Neural progenitor cell (in vitro differentiated cells): ENCODE measurements around the gene GRP. TPM values are rescaled to one million over a fixed set of nuclear protein-coding genes. Genes with fewer than 3 reads are reported as not detected.
A peak's percentile ranks its signal among the peaks of the same experiment; 100 is the strongest.

Experiments
- DNase-seq: peaks from one replicate; pipeline ENCODE4 v3.0.0-alpha.2; 2016; ENCODE audit warnings: low spot score
- H2AFZ ChIP-seq: fragments of 200-600 bp; sonication (generic); replicated peaks from 2 replicates; pipeline ENCODE4 v1.6.1; 2016; ENCODE audit warnings: antibody characterized with exemption
- H3F3A ChIP-seq: fragments of 200-600 bp; sonication (generic); 2 replicates; pipeline ENCODE4 v1.6.1; 2016; ENCODE audit warnings: antibody characterized with exemption, low read depth
- H3K27ac ChIP-seq: fragments of 200-600 bp; sonication (generic); 2 replicates; pipeline ENCODE4 v1.5.1; 2016; ENCODE audit warnings: mild to moderate bottlenecking
- H3K27me3 ChIP-seq: fragments of 200-600 bp; sonication (generic); 2 replicates; pipeline ENCODE4 v1.6.1; 2016; ENCODE audit warnings: mild to moderate bottlenecking, moderate library complexity
- H3K36me3 ChIP-seq: fragments of 200-600 bp; sonication (generic); 2 replicates; pipeline ENCODE4 v1.5.1; 2016
- H3K4me1 ChIP-seq: fragments of 200-600 bp; sonication (generic); 2 replicates; pipeline ENCODE4 v1.6.1; 2016; ENCODE audit warnings: mixed run types
- H3K4me2 ChIP-seq: fragments of 200-600 bp; sonication (generic); 2 replicates; pipeline ENCODE4 v1.6.1; 2016
- H3K4me3 ChIP-seq: fragments of 200-600 bp; sonication (generic); 2 replicates; pipeline ENCODE4 v1.5.1; 2016
- H3K79me2 ChIP-seq: fragments of 200-600 bp; sonication (generic); 2 replicates; pipeline ENCODE4 v1.6.1; 2016; ENCODE audit warnings: low read depth
- H3K9ac ChIP-seq: fragments of 200-600 bp; sonication (generic); 2 replicates; pipeline ENCODE4 v1.6.1; 2016
- H3K9me3 ChIP-seq: fragments of 200-600 bp; sonication (generic); 2 replicates; pipeline ENCODE4 v1.5.1; 2016; ENCODE audit warnings: low read depth
- H4K20me1 ChIP-seq: fragments of 200-600 bp; sonication (generic); 2 replicates; pipeline ENCODE4 v1.6.1; 2016; ENCODE audit warnings: low read depth
- H3K27ac Mint-ChIP-seq: 3 replicates; pipeline ENCODE4 v1.8.0; 2021; ENCODE audit warnings: mixed read lengths
- H3K27me3 Mint-ChIP-seq: 2 replicates; pipeline ENCODE4 v1.8.0; 2022; ENCODE audit warnings: low read depth, mild to moderate bottlenecking, inconsistent platforms, moderate library complexity, mixed read lengths; ENCODE audit not compliant: insufficient read depth
- H3K36me3 Mint-ChIP-seq: 3 replicates; pipeline ENCODE4 v1.8.0; 2021; ENCODE audit warnings: mixed read lengths
- H3K4me1 Mint-ChIP-seq: 3 replicates; pipeline ENCODE4 v1.8.0; 2021; ENCODE audit warnings: mixed read lengths
- H3K4me3 Mint-ChIP-seq: 3 replicates; pipeline ENCODE4 v1.8.0; 2021; ENCODE audit warnings: mild to moderate bottlenecking, moderate library complexity, mixed read lengths
- H3K9me3 Mint-ChIP-seq: 3 replicates; pipeline ENCODE4 v1.8.0; 2020; ENCODE audit warnings: mixed read lengths
- EZH2 ChIP-seq: fragments of 200-600 bp; sonication (generic); IDR thresholded peaks from 2 replicates; pipeline ENCODE4 v1.6.1; 2017; ENCODE audit warnings: antibody characterized with exemption, mild to moderate bottlenecking, moderate library complexity
- EZH2phosphoT487 ChIP-seq: fragments of 200-600 bp; sonication (generic); IDR thresholded peaks from 2 replicates; pipeline ENCODE4 v1.6.1; 2017; ENCODE audit warnings: antibody characterized with exemption
- total RNA-seq: library from RNA; depleted of rRNA; stranded (reverse); fragments of >200 nt; gene quantifications from 2 replicates; pipeline ENCODE4 v1.2.3, GENCODE V29; 2015; ENCODE audit warnings: low replicate concordance
- TF ChIP-seq, protein P1 (sequence below): fragments of 200-600 bp; sonication (generic); IDR thresholded peaks from 2 replicates; pipeline ENCODE4 v1.5.1; 2017; ENCODE audit warnings: antibody characterized with exemption, mild to moderate bottlenecking

Gene GRP
- total RNA-seq, 1 donor from 2014 or later = not detected

DNA sequence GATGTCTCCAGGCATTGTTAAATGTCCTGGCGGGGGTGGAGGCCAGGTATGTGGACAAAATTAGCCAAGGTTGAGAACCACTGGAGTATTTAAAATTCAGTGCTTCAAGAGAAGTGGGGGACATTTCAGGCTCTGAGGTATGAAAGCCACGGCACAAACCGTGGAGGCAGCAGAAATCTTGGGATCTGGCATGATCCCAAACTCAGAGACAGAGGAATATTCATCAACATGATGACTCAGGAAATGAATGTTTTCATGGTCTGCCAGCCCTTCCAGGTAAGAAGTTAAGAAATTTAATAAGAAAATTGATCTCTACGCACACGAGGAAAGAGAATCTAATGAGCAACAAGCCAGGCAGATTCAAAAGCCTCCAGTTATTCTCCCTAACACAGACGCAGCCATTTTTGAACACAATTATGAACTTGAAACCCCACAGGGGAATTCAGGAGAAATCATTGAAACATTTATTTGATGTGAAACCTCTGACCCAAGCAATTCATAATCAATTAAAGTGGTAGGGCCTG is 11.3 kb upstream of the GRP start:
- Mint-ChIP-seq H3K4me1 (no peaks in the 10 kb centered on the region), H3K36me3 (no peaks in the 10 kb centered on the region), H3K27me3 (no peaks in the 10 kb centered on the region), H3K9me3 (no peaks in the 10 kb centered on the region), H3K27ac (no peak overlapping the region), H3K4me3 (no peak overlapping the region)
- TF ChIP-seq EZH2phosphoT487 (no peak), EZH2 (no peak)
- TF ChIP-seq, protein P1, sequence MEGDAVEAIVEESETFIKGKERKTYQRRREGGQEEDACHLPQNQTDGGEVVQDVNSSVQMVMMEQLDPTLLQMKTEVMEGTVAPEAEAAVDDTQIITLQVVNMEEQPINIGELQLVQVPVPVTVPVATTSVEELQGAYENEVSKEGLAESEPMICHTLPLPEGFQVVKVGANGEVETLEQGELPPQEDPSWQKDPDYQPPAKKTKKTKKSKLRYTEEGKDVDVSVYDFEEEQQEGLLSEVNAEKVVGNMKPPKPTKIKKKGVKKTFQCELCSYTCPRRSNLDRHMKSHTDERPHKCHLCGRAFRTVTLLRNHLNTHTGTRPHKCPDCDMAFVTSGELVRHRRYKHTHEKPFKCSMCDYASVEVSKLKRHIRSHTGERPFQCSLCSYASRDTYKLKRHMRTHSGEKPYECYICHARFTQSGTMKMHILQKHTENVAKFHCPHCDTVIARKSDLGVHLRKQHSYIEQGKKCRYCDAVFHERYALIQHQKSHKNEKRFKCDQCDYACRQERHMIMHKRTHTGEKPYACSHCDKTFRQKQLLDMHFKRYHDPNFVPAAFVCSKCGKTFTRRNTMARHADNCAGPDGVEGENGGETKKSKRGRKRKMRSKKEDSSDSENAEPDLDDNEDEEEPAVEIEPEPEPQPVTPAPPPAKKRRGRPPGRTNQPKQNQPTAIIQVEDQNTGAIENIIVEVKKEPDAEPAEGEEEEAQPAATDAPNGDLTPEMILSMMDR = no peak
- Histone ChIP-seq H2AFZ (peak overlapping the region; percentile 3), H3K27me3 (no peaks in the 10 kb centered on the region), H3K9ac (no peak overlapping the region), H3K79me2 (no peaks in the 10 kb centered on the region), H3K4me1 (no peaks in the 10 kb centered on the region), H4K20me1 (no peaks in the 10 kb centered on the region), H3K27ac (no peak overlapping the region), H3K9me3 (no peaks in the 10 kb centered on the region), H3K4me2 (no peak overlapping the region), H3K4me3 (no peak overlapping the region), H3F3A (no peaks in the 10 kb centered on the region), H3K36me3 (no peaks in the 10 kb centered on the region)
- no peak for DNase-seq

DNA sequence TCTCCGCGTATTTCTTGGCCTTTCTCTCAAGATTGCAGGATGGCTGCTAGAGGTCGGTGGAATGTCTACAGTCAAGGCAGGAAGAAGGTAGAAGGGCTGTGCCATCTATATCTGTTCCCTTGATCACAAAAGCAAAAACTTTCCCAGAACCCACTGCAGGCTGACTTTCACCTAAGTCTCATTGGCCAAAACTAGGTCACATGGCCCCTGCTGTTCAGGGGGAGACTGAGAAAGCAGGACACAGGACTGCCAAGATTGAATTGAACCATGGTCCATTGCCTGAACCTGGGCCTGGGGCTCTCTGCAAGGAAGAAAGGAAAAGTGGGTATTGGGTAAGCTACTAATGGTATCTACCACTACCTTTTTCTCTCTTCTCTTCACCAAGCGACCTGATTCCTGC is 9.7 kb upstream of the GRP start:
- H3K9ac ChIP-seq = no peak overlapping the region
- Mint-ChIP-seq H3K9me3 (peaks cover 3% of the 10 kb centered on the region), H3K27ac (no peak overlapping the region), H3K36me3 (no peaks in the 10 kb centered on the region), H3K27me3 (peaks cover 4% of the 10 kb centered on the region), H3K4me1 (no peaks in the 10 kb centered on the region), H3K4me3 (no peak overlapping the region)
- H3K9me3 ChIP-seq = no peaks in the 10 kb centered on the region
- no peaks in the 10 kb centered on the region for H3K4me1 ChIP-seq
- no peaks in the 10 kb centered on the region for H3K36me3 ChIP-seq
- peaks cover 11% of the 10 kb centered on the region for H3K27me3 ChIP-seq
- H3K27ac ChIP-seq = no peak overlapping the region
- no peaks in the 10 kb centered on the region for H3F3A ChIP-seq
- TF ChIP-seq, protein P1 = no peak
- TF ChIP-seq EZH2 = no peak
- TF ChIP-seq EZH2phosphoT487 = no peak
- no peaks in the 10 kb centered on the region for H3K79me2 ChIP-seq
- no peaks in the 10 kb centered on the region for H4K20me1 ChIP-seq
- peak overlapping the region; percentile 26 for H2AFZ ChIP-seq
- DNase-seq = no peak
- H3K4me3 ChIP-seq = no peak overlapping the region
- H3K4me2 ChIP-seq = no peak overlapping the region

DNA sequence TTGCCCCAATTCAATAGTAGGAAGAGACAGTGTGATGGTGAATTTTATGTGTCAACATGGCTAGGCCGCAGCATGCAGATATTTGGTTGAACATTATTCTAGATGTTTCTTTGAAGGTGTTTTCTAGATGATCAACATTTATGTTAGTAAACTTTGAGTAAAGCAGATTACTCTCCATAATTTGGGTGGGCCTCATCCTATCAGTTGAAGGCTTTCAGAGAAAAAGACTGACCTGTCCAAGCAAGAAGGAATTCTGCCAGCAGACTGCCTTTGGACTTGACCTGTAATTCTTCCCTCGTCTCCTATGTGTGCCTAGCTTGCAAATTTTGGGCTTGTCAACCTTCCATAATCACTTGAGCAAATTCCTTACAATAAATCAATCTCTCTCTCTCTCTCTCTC is 8.3 kb upstream of the GRP start:
- DNase-seq = no peak
- H3K4me2 ChIP-seq = no peak overlapping the region
- H3K27me3 ChIP-seq = peaks cover 24% of the 10 kb centered on the region

More for the DNA sequence above, 8.3 kb upstream of the GRP start:
- H3K4me1 Mint-ChIP-seq = no peaks in the 10 kb centered on the region
- H3K36me3 ChIP-seq = no peaks in the 10 kb centered on the region
- TF ChIP-seq, protein P1 = no peak
- TF ChIP-seq EZH2phosphoT487 (no peak), EZH2 (no peak)
- H3K4me1 ChIP-seq = no peaks in the 10 kb centered on the region
- H3K9ac ChIP-seq = no peak overlapping the region
- H3F3A ChIP-seq = no peaks in the 10 kb centered on the region
- no peak overlapping the region for H3K4me3 ChIP-seq
- peaks cover 4% of the 10 kb centered on the region for H3K27me3 Mint-ChIP-seq
- H3K36me3 Mint-ChIP-seq = no peaks in the 10 kb centered on the region
- no peaks in the 10 kb centered on the region for H3K79me2 ChIP-seq
- no peak overlapping the region for H2AFZ ChIP-seq
- no peak overlapping the region for H3K4me3 Mint-ChIP-seq
- H3K9me3 Mint-ChIP-seq = peaks cover 3% of the 10 kb centered on the region
- H3K9me3 ChIP-seq = no peaks in the 10 kb centered on the region
- no peak overlapping the region for H3K27ac Mint-ChIP-seq
- no peaks in the 10 kb centered on the region for H4K20me1 ChIP-seq
- H3K27ac ChIP-seq = no peak overlapping the region
